GM18502 (cell line): ENCODE measurements around the gene TIFAB.

Experiments
- ATAC-seq: cut with Tn5 transposase; IDR thresholded peaks from one replicate; pipeline ENCODE4 v1.9.1; 2021; ENCODE audit warnings: mild to moderate bottlenecking; ENCODE audit not compliant: unreplicated experiment, poor library complexity

Gene TIFAB

DNA sequence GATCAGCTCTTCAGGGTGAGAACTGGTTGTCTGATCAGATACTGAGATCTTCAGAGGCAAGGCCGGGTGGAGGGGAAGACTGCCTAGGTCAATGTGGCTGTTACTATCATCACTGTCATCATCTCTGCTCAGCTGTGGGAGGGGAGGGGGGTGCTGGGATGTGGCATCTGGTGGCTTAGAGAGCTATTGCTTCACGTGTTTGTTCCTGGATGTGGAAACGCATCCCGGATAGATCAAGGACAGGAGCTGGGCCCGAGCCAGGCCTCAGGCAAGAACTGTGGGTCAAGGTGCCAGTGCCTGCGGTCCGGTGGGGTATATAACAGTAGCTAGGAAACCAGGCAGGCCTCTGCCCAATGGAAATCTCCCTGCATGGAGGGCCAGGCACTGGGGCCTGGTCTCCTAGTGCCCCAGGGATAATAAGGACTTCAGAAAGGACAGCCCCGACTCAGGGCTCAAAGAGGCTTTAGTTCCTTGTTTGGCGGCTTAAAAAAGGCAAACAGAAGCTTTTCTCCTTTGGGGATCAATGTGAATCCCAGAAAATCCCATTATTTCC lies 30.3 kb upstream of the TIFAB start:
- no peak for ATAC-seq

DNA sequence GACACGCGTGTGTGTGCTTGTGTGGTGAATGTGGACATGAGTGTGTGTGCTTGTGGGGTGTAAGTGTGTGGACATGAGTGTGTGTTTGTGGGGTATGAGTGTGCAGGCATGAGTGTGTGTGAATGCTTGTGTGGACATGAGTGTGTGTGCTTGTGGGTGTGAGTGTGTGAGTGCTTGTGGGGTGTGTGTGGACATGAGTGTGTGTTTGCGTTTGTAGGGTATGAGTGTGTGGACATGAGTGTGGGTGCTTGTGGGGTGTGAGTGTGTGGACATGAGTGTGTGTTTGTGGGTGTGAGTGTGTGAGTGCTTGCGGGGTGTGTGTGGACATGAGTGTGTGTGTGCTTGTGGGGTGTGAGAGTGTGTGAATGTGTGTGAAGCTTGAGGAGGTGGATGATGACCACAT lies 29.8 kb upstream of the TIFAB start:
- ATAC-seq = no peak

DNA sequence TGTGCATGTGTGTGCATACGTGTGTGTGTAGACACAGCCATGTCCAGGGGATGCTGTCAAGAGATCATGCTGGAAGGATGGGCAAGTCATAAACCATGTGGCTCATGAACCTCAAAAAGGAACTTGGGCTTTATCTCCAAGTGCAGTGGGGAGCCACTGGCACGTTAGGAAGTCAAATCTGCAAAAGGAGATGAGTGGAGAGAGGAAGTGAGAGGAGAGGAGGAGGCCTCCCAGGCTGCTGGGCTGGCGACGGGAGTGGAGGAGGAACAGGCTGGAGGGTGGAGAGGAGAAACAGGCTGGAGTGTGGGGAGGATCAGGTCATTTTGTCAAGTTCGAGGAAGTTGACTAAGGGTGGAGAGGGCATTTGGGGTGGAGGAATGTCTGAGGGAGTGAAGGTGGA lies 29.2 kb upstream of the TIFAB start:
- no peak for ATAC-seq

DNA sequence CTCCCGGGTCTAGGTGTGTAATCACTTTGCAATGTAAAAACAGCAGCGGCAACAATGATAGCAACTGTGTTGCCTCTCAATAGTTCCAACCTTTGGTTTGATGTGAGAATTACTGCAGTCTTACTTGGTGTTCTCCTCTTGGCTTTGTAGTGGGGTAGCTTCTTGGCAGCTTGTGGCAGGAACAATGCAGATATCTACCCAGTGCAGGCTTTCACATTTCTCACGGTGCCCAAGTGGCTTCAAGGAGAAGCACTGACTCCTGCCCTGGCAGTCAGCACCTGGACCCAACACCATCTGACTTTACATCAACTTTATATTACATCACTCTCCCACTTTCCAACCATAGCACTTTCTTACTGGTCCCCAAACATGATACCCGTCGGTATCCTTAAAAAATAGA lies 28.4 kb upstream of the TIFAB start:
- ATAC-seq = no peak

GRCh38 chr5:135478938-135479337 lies 26.8 kb upstream of the TIFAB start:
- no peak for ATAC-seq

- ATAC-seq = no peak
Measured at GRCh38 chr5:135477613-135478066, 25.5 kb upstream of the TIFAB start.

DNA sequence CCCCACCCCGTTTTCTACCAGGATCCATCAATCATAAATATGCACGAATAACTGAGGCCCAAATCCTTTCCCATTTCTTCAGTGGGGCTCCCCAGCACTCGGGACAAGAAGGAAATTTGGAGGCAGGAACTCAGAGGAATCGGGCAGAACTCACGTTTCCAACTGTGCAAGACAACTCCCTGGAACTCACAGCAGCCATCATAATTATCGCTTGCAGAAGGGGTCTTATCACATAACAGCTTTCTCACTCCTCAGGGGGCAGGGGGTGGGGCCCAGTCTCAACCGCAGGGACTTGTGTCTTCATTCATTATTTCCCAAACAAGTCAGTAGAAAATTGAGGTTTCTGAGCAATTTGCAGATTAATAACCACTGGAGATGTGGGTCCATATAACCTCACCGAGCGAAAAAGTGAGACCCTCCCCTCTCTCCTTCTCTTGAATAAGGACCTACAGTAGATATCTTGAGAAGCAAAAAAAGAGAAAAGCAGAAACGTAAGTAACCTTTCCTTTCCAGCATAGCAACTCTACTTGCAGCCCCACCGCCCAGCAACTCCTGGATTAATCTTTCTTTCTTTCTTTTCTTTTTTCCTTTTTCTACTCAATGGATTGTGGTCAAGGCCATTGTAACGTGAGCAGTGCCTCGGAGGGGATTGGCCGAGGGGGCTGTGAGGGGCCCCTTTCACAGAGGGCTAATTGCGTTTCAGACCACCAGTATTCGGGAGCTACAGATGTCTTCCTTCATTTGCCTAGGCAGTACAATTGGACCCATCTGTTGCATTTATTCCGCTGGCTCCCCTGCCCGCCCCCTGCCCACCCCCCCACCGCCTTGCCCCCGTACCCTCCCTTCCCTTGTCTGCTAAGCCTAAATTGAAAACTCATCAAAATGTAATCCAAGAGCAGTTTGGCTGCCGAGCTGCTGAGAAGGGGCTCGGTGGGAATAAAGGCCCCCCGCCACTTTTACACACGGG lies 24.7 kb upstream of the TIFAB start:
- no peak for ATAC-seq

DNA sequence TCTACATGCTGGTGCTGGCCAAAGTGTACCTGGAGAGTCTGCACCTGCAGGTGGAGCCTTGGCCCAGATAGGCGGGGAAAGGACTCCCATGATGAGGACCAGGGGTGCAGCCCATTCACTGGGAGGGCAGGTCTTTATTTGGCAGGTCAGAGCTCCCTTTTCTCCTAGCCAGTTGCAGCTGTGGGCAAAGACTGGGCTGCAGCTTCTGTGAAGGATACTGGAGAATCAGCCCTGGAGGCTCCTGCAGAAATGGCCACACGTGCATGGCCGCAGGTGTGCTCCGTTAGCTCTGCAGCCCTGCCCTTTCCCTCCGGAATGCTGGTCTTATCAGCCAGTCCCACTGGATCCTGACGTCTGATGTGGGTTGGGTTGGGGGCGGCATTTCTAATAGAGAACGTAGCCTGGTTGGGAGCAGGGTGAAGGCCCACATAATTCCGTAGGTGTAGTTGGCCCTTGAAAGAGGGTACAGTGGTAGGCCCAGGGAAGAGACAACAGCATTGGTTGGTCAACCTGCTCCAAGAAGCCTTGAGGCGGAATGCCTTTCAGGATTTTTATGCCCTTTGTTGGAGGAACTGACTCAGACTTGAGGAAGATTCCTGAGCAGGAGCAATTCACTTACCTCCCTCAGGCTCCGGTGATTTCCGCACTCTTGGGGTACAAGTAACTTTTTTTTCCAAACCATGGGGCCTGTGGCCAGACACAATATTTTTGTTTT lies 22.0 kb upstream of the TIFAB start:
- ATAC-seq = no peak

- no peak for ATAC-seq
Measured at GRCh38 chr5:135472141-135472540, 20.0 kb upstream of the TIFAB start.

DNA sequence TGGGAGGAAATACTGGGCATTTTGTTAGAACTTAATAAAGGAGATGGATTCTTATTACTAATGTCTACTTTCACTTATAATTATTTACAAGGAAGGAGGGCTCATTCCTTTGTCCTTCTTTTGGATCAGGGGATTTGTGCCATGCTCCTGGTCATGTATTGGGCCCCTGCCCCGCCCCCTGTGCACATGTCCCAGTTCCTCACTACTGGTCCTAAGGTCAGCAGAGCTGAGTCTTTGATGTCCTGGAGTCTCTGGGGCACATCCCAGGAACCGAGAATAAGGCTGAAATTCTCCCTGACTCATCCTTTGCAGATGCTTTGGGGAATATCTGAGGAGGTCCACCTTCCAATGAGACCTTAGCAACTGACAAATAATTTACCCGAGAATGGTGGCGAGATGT lies 19.6 kb upstream of the TIFAB start:
- no peak for ATAC-seq

- ATAC-seq = no peak
Measured at GRCh38 chr5:135469911-135470310, 17.8 kb upstream of the TIFAB start.

GRCh38 chr5:135468541-135468940 lies 16.4 kb upstream of the TIFAB start:
- ATAC-seq = no peak

DNA sequence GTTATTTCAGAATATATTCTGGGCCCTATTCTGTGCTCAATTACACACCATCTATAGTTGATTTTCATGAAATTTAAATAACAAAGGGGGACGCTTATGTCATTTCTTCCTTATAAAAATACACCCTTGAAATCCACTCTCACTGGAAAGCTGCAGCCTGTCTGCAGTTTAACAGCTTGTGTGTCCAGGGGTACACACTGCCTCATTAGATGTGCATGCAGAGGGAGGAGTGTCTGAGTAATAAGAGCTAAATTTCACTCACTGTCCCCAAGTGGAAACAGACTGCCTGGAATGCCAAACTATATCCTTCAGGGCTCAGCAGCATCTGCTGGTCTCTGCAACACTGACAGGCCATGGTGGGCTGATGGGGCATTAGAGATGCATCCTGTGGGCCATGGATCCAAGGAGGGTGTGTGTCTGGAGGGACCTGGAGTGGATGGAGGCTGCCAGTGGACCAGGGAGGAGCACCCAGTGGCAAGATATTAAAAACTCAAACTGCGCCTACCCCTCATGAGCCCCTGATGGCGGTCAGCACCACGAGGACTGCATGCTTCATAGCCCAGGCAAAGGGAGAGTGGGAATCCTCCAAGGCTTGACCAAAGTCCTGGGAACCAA lies 15.8 kb upstream of the TIFAB start:
- ATAC-seq = no peak

- no peak for ATAC-seq
Measured at GRCh38 chr5:135467051-135467625, 15.0 kb upstream of the TIFAB start.

- ATAC-seq = peak; percentile 80
Measured at GRCh38 chr5:135466178-135467050, 14.3 kb upstream of the TIFAB start.

- ATAC-seq = no peak
Measured at GRCh38 chr5:135465391-135466122, 13.4 kb upstream of the TIFAB start.

- ATAC-seq = peak; percentile 60
Measured at GRCh38 chr5:135462304-135462703, 10.2 kb upstream of the TIFAB start.

DNA sequence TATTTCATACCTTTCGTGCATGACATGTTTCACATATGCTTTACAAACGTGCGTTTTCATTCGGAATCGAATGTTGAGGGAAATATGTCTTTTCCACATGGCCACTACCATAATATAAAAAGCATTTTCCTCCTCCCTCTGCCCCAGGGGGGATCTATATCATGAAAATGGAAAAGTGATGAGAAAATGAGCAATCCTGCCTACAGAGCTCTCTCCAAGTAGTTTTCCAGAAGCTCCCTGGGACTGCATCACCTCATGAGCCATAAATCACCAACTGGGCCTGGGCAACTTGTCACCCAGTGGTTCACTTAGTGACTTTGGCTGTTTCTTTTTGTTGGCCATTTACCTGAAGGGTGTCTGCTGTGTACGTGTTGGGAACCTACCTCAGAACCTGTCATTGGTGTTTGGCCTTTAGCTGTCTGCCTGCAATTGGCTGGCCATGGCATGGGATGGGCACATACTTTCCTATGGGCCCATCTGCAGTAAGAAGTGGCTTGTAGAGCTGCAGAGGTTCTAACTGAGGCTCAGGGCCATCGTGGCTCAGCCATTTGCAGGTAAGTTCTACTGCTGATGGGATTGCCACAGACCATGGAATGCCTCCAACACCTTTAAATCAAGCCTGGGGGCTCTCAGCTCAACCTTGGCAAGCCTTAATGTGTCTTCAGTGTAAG lies 9.5 kb upstream of the TIFAB start:
- ATAC-seq = no peak
